SKM-1 treated with dmso at 0.1 percent for 144 hours (cell line): Measurements from ENCODE around the gene RAPGEF2.
"Not testable (repeated sequence)": the region's sequence is repeated elsewhere in the genome, so short reads cannot be mapped to it uniquely, and the experiment has no call there.

Experiments used
- DNase-seq: peaks from one replicate; lab custom pipeline; 2025; ENCODE audit not compliant: unreplicated experiment; lab: John Stamatoyannopoulos, UW

Gene RAPGEF2

DNA sequence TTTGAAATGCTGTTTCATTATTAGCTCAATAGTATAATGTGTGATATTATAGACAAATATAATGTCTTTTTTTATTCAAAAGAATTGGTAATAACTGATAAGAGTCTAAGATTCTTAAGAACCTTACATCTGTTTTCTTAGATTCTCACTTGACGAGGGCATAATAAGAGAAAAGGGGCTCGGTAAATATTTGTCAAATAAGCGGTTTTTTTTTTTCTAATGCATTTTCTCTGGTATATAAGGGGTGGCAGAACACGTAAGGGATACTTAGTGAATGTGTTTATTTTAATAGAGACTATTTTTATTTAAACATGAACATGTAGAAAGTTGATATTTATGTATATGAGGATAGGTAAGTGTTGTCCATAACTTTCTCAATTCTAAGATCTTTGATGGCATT lies 200.6 kb downstream of the RAPGEF2 start:
- no peak for DNase-seq

DNA sequence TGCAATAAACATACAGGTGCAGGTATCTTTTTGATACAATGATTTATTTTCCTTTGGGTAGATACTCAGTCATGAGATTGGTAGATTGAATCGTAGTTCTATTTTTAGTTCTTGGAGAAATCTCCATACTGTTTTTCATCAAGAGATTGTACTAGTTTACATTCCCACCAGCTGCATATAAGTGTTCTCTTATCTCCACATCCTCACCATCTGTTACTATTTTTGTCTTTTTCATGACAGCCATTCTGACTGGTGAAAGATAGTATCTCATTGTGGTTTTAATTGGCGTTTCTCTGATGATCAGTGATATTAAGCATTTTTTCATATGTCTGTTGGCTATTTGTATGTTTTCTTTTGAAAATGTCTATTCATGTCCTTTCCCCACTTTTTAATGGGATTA lies 202.2 kb downstream of the RAPGEF2 start:
- DNase-seq, result no peak

DNA sequence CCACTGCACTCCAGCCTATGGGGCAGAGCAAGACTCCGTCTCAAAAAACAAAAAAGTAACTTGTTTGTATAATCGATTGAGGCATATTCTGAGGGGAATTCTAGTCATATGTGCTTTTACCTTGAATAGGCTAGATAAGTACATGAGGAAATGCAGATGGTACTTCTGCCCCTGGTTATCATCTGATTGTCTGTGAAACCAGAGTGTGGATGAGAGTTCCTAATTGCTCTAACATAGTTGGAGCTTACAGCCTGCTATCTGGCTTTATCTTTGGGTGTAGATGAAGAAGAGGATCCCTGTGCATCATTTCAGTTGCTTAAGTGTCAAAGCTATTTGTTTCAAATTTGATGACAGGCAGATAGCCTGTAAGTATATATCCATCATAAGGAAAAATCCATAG lies 205.1 kb downstream of the RAPGEF2 start:
- no peak for DNase-seq

DNA sequence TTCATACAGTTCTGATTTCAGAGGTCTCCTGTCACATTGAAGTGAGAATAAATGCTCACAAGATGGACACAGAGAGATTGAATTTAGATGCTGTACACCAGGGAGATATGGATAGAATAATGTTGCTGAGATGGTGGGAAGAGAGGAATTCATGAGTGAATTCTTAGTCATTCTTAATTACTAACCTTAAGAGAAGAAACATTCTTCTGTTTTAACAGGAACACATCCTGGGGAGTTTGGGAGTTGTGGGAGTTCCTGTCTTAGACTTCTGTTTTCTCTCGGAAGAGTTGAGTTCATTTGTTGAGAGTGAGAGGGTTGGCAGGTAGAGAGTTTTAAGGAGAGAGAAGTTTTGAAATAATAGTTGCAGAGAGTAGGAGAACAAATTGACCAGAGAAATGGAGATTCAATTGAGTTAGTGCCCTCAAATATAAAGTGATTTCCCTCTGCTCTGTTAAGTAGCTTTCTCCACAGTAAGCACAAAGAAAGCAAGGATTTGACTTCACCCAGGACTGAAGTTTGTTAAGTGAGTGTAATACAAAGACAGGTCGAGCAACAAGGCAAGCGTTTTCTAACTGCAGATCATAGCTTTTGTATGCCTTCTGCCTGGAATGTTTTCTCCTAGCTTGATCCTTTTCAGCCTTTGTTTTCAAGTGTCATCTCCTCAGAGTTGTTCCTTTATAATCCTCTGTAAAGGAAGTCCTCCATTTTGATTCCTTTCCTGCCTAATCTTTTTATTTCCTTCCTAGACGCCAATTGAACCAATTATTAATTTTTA lies 205.9 kb downstream of the RAPGEF2 start:
- DNase-seq, result no peak

DNA sequence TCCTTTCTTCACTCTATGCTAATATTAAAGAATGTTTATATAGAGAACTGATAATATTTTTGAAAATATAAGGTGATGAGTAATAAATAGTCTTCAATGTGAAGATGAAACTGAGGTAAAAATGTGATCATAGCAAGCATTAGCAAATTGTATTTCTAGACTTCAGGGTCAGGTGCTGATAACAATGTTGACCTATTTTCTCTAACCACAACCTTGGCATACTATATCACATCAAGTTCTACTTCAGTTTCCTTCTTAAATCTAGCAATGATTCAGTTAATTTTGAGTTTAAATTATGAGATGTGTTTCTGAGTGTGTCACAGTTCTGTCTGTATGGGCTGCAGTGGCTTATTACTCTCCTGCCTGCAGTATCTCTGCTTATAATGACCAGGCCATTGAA lies 209.4 kb downstream of the RAPGEF2 start:
- DNase-seq, result no peak

DNA sequence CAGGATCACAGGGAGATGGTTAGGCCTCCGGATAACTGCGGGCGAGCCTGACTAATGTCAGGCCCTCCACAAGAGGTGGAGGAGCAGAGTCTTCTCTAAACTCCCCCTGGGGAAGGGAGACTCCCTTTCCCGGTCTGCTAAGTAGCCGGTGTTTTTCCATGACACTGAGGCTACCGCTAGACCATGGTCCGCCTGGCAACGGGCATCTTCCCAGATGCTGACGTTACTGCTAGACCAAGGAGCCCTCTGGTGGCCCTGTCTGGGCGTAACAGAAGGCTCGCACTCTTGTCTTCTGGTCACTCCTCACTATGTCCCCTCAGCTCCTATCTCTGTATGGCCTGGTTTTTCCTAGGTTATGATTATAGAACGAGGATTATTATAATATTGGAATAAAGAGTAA lies 213.0 kb downstream of the RAPGEF2 start:
- not testable (repeated sequence) for DNase-seq

DNA sequence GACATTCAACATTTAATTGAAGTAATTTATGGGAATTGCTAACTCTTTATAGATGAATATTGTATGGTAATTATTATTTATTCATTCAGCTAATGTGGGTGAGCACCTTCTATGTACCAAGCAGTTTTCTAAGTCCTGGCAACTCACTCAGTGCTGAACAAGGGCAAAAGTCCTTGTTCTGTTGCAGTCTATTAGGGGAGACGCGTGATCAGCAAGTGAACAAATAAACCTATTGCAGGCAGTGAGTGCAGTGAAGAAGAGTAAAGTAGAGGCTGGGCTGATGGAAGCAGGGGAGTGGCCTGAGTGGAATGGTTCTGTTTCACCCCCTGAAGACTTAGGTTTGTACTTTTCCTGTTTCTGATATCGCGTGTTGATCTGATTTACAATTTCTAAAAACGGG lies 214.3 kb downstream of the RAPGEF2 start:
- DNase-seq, result no peak

DNA sequence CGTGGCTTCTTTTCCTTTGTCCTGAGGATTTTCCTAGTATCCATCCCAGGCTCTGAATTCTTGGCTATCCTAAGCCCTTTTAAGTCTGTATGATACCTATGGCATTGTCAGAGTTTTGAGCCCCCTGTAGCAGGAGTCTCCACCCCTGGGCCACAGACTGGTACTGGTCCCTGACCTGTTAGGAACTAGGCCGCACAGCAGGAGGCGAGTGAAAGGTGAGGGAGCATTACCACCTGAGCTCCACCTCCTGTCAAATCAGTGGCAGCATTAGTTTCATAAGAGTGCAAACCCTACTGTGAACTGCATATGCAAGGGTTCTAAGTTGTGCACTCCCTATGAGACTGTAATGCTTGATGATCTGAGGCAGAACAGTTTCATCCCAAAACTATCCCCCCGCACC lies 216.1 kb downstream of the RAPGEF2 start:
- no peak for DNase-seq

DNA sequence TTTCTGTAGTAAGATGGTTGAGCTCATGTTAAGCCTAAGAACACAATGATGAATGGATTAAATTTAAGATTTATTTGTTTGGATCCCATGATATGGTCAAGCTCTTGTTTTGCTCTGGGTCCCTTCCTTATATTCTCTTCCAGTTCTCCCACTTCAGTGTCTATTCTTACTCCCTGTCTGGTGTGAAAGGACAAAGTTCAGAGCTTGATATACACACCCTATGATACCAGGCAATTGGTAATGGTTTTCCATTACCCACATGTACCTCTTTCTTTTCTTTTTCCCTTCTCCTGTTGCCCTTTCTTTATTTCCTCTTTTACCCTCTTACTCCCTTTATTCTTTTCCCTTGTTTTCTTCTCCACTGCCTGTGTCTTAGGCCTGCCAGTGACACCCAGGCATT lies 223.6 kb downstream of the RAPGEF2 start:
- no peak for DNase-seq

DNA sequence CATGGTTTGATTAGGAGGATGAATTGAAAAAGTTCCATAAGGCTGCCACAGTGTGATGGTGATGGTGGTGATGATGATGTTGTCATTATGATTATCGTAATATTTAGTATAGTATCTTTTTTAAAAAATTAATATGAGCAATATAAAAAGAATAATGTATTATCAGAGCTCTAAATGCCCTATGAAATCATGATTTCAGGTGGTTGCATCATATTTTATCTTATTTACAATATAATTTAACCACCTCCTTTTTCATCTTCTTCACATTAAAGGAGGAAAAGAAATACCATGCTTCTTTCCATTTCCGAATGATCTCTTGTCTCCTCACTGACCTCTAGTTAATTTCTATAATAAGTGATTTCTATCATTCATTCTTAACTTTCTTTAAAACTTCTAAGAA lies 225.9 kb downstream of the RAPGEF2 start:
- DNase-seq, result no peak

DNA sequence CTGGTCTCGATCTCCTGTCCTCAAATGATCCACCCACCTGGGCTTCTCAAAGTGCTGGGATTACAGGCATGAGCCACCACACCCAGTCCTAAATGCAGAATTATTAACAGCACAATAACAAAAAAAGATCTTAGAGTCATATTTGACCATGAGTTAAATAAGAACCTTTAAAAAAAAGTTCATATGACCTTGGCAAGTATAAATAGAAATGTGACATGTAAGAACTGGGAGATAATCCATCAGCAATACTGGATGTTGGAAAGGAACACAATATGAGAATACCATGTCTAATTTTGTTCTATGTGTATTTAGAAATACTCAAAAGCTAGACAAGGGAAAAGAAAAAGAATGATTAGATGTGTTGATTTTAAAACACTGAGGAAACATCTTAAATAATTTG lies 231.6 kb downstream of the RAPGEF2 start:
- DNase-seq, result no peak

DNA sequence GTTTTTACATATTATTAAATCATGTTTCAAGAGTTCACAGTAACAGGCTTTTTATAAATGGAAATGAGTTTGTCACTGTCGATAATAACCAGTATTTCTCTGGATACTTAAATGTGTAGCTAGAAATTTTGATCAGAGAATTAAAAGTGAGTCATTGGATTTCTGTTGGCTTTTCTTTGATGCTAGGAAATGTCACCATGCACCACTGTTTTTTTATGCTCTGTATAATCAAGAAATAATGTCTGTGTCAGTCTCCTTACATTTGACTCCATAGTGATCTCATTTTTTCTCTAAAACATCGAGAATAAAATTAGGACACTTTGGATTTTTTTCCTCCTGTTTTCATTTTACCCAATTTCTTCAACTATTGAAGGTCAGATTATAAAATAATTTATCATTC lies 234.2 kb downstream of the RAPGEF2 start:
- no peak for DNase-seq

DNA sequence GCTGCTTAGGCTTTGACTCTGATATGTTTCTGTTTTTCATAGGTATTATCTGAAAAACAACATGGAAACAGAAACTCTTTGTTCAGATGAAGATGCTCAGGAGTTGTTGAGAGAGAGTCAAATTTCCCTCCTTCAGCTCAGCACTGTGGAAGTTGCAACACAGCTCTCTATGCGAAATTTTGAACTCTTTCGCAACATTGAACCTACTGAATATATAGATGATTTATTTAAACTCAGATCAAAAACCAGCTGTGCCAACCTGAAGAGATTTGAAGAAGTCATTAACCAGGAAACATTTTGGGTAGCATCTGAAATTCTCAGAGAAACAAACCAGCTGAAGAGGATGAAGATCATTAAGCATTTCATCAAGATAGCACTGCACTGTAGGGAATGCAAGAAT lies 238.6 kb downstream of the RAPGEF2 start:
- DNase-seq, result peak; percentile 34

DNA sequence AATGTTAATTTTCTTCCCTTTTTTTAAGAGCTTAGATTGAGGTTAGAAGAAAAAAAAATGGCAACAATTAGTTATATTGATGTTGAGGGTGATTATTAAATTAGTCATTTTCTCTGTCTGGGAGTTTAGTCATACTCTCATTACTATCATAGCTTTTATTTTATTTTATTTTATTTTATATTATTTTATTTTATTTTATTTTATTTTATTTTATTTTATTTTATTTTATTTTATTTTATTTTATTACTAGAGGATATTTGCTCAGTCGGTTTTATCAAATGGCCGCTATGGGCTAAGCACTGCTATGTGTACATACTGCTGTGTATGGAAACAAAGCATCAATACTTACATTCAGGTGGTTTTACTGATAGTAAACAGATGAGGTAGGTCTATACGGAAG lies 239.5 kb downstream of the RAPGEF2 start:
- DNase-seq, result no peak

DNA sequence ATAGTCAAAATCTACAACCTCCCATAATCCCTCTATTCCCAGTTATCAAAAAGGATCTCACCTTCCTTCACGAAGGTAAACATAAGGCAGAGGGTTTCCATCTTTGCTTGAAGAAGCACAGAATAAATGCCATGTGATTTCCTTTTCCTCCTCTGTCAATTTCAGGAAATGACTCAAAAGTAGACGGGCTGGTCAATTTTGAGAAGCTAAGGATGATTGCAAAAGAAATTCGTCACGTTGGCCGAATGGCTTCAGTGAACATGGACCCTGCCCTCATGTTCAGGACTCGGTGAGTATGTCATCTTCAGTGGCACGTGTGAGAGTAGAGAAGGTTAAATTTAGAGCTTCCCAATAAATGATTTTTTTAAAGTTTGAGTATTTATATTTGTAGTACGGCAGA lies 240.2 kb downstream of the RAPGEF2 start:
- no peak for DNase-seq

DNA sequence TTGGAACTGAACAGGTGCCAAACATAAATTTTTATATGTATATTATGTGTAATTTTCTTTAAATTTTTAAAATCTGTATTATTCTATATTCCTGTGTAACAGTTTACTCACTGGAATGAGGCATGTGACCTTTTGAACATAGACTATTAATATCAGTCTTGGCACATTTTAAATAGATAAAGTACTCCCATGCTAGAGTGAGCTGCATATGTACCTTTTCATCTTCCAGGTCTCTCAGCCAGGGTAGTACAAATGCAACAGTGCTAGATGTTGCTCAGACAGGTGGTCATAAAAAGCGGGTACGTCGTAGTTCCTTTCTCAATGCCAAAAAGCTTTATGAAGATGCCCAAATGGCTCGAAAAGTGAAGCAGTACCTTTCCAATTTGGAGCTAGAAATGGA lies 242.0 kb downstream of the RAPGEF2 start:
- DNase-seq, result no peak

DNA sequence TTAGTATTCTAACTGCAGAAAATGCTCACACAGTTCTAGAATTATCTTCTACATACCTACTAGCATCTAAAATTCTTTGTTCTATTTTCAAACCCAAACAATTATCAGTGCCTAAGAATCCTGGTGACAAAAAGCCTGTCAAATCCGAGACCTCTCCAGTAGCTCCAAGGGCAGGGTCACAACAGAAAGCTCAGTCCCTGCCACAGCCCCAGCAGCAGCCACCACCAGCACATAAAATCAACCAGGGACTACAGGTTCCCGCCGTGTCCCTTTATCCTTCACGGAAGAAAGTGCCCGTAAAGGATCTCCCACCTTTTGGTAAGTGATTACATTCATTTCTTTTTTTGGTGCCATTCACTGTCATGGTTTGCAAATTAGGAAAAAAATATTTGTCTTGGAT lies 243.8 kb downstream of the RAPGEF2 start:
- DNase-seq, result no peak

DNA sequence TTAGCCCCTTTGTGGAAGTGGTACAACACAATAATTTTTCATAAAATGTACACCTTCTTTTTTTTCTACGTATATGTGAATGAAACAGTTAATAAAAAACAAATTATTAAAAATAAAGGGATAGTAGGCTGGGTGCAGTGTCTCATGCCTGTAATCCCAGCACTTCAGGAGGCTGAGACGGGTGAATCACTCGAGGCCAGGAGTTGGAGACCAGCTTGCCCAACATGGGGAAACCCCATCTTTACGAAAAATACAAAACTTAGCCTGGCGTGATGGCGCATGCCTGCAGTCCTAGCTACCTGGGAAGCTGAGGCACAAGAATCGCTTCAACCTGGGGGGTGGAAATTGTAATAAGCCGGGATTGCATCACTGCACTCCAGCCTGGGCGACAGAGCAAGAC lies 244.9 kb downstream of the RAPGEF2 start:
- no peak for DNase-seq

DNA sequence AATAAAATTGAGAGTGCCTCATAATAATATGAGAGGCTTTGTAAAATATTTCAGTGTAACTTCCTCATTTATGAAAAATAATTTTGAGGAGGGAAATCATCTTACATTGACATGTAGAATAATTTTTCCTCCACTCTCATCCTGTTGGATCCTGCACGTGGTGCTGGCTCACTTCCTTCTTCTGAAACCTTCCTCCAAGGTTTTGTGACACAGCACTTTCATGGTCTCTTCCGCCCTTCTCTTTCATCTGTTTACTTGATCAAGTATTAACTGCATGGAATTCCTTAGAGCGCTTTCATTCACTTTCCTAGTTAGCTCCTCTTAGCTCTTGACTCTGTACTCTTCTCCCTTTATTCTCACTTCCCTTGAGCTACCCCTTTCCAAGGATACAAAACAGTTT lies 246.5 kb downstream of the RAPGEF2 start:
- no peak for DNase-seq

DNA sequence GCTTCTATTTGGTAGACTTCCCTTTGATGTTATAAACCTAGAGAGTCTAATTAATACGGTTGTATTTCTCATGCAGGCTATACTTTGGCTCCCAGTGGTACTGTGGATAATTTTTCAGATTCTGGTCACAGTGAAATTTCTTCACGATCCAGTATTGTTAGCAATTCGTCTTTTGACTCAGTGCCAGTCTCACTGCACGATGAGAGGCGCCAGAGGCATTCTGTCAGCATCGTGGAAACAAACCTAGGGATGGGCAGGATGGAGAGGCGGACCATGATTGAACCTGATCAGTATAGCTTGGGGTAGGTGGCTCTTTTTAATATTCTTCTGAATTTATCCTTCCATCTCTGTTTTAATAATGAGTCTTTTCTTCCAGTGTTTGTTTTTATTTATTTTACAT lies 249.7 kb downstream of the RAPGEF2 start:
- no peak for DNase-seq

DNA sequence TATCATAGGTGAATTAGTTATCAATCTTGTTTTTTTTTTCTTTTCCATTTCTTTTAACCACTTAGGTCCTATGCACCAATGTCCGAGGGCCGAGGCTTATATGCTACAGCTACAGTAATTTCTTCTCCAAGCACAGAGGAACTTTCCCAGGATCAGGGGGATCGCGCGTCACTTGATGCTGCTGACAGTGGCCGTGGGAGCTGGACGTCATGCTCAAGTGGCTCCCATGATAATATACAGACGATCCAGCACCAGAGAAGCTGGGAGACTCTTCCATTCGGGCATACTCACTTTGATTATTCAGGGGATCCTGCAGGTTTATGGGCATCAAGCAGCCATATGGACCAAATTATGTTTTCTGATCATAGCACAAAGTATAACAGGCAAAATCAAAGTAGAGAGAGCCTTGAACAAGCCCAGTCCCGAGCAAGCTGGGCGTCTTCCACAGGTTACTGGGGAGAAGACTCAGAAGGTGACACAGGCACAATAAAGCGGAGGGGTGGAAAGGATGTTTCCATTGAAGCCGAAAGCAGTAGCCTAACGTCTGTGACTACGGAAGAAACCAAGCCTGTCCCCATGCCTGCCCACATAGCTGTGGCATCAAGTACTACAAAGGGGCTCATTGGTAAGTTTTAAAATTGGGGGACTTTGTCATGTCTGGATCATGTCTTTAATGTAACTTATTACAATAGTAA lies 250.7 kb downstream of the RAPGEF2 start:
- no peak for DNase-seq

DNA sequence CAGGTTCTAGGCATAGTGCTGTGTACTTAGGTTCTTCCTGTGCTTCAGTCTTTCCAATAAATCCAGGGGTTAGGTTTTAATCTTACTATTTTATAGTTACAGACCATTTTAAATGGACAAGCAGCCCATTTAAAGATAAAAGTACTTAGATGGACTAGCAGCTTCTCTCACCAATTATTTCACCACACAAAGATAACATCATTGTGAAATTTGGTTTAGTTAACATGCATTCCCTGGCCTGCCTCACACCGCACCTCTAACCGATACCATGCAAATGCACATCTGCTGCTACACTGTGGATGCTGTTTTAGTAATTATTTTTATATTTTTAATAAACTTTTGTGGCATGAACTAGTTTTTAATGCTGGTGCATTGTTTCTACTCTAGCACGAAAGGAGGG lies 252.6 kb downstream of the RAPGEF2 start:
- no peak for DNase-seq

DNA sequence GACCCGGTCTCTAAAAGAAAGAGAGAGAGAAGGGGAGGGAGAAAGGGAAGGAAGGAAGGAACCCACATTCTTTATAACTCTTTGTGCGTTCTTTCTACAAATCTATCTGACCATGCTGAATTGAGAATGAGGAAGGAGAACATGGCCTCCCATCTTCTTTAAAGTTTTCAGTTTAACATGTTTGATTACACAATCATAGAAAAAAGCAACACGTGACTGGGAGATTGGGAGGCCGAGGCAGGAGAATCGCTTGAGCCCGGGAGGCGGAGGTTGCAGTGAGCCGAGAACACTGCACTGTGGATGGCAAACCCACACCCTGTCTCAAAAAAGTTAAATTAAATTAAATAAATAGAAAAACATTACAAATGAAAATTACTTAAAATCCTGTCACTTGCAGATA lies 254.5 kb downstream of the RAPGEF2 start:
- no peak for DNase-seq
